GM21447 (cell line): ENCODE results near the gene BATF.
A peak's percentile ranks its signal among the peaks of the same experiment; 100 is the strongest.

Experiments
- ATAC-seq: cut with Tn5 transposase; IDR thresholded peaks from one replicate; pipeline ENCODE4 v1.9.1; 2021; ENCODE audit not compliant: unreplicated experiment

BATF gene

DNA sequence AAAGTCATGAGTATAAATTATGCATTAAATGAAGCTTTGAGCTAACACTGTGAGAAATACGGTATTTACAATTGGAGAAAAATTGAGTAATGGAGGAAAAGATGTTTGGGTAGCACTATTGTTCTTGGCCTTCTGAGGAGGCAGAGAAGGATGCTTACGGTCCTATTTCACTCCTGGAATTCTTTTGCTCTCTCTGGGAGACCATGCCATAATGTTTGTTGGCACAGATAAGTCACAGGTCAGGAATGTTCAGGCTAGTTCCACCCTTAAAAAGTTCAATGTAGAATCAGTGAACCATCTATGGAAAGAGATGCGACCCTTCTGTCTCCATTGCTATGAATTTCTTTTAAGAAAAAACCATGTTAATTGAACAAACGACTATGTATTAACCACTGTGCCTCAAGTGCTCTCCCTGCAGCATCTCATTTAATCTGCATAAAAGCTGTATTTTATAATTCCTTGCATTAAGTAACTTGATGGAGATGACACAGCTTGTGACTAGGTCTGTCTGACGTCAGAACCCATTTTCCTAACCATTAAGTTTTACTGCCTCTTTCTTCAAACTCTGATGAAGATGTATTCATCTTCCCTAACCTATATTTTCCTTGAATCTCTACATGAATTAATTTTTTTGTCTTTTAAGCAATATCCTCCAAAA is 9.5 kb downstream of the BATF start:
- no peak for ATAC-seq

DNA sequence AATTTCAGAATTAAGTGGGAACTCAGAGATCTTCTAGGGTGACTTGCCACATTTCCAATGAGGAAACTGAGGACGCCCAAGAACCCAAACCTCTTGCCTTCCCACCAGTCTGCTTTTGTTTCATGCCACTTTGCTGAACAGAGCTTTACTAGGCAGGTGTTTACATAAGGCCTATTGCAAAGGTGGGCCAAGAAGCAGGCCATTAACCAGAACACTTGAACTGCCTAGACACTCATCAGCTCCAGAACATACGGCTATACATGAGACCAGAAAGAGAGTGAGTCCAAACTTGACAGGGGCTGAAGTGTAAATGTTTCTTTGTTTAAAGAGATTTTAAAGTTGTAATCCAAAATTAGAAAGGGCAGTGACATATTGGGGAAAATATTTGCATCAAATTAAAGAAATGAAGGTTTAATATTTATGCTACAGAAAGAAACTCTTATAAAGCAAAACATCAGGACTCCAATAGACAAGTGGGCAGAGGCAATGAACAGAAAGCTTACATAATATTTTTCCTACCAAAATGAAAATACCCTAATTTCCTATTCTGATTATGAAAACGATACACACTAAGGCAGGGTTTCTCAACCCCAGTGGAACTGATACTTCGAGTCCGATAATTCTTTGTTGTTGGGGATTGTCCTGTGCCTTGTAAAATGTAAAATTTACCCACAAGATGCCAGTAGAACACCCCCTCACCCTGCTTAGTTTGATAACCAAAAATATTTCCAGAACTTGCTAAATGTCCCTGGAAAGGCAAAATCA is 11.7 kb downstream of the BATF start:
- no peak for ATAC-seq

DNA sequence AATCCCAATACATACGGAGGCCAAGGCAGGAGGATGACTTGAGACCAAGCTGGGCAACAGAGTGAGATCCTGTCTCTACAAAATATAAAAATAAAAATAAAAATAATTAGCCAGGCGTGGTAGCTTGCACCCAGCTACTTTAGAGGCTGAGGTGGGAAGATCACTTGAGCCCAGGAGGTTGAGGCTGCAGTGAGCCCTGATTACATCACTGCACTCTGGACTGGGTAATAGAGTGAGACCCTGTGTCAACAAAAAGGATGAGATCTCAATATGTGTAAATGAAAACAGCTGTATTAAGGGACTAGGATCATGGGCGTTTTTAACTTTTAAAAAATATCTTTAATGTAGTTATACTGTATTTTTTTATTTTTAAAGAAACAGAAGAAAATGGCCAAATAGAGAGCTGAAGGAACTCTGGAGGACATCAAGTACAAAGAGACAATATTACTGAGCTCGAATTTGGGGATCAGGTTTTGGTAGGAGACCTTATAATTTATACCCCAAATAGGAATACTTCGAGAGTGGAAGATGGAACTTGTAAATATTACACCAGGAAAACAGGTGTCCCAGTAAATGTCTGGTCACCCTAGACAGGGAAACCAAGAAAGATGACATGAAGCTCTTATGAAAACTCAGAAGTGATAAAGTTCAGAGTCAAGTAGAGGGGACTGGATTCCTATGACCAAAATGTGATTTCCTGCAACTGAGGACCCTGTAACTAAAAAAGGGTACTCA is 13.1 kb downstream of the BATF start:
- ATAC-seq = no peak

DNA sequence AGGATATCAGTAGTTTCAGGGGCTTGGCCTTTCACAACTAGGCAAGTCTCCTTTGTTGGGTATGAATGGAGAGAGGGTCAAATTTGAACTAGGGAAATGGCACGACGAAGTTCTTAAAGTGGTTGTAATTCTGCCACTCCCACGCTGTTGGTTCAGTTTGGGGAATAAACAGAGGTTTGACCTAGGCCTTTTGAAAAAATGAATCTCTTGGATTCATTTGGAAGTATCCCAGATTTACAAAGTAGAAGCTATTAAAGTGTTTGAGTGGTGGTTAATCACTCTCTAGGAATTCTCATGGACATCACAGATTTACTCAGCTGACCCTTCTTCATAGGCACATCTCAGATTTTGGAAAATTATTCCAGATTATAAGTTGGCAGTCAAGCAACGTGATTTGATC is 14.8 kb downstream of the BATF start:
- ATAC-seq = no peak

DNA sequence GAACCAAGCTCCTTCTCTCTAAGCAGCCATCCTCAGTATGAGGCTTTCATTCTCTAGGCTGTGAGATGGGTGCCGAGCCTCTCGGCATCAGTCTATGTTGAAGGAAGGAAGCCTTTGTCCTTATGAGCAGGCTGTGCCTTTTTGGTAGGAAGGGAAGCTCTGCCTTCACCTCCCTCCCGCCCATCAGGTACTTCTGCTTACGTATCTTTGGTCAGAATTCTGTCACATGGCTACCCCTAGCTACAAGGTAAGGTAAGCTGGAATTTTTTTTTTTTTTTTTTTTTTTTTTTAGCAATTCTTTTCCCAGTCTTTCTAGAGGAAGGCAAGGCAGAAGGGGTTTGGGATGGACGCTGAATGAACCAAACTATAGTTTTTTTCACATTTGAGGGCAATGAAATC is 16.9 kb downstream of the BATF start:
- ATAC-seq = no peak

DNA sequence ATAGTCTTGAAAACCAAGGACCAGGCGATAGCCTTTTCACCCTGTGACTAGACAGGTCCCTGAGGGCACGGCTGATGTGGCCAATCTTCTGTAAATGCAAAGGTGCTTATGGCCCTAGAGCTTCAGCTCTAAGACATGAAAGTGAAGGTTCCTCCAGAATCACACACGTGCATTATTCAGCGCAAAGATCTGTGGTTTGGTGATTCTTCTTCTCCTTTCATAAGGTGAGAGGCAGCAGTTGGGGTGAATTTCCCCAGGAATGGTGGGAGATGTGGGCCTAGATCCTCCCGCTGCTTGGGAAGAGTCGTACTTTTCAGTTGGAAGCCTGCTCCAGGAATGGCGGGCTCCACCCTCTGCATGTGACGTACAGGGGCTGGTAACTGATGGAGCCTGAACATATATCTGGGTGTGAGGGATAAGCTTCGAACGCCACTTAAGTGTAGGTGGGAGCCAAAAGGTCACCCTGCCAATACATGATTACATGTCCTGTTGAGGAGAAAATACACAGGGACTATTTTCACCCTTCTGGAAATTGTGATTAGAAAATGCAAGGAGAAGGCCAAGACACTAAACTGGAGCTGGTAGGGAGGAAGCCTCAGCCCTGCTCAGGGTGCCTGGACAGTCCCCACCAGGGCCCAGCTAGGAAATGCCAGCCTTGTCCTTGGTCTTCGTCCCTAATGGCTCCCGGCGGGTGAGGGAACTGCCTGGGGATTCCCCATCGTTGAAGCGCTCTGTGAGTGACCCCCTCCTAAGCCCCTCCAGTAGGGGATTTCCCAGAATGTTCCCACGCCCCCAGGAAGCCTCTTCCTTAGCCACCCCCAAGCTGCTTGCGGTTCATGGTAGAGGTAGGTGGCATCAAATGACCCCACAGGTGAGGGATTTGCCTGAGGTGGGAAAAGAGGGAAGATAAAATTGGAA is 17.6 kb downstream of the BATF start:
- ATAC-seq = peak; percentile 39

DNA sequence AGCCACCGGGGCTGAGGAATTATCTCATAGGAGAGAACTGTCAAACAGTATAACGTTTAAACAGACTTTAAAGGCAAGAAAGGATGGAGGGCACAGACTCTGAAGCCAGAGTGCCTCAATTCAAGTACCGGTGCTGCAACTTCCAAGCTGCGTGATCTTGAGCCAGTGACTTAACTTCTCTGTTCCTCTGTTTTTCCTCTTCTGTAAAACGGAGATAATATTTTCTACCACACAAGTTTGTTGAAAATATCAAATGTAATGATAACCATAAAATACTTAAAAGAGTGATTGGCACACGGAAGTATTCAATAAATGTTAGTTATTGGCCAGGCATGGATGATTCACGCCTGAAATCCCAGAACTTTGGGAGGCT is 18.2 kb downstream of the BATF start:
- no peak for ATAC-seq

DNA sequence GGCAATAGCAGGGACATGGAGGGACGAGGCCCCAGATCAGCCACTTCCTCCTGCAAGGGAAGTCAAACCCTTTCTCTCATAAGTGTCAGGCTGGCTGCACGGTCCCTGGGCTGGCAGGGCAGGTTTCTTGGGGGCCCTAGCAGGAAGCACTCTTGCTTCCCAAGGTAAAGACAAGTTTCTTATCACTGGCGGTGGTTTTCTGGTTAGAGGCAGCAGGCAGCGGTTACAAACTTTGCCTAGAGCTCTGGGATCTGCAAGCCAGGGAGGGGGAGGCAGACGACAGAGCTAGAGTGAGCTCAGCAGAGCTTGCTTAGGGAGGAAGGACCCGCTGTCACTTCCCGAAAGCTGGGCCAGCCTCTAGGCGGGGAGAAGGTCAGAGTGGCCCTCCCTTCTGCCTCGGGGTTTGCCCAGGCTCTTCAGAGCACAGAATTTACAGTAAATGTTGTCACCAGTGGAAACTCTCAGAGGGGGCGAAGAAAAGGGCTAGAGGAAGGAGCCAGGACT is 20.4 kb downstream of the BATF start:
- ATAC-seq = peak; percentile 58

DNA sequence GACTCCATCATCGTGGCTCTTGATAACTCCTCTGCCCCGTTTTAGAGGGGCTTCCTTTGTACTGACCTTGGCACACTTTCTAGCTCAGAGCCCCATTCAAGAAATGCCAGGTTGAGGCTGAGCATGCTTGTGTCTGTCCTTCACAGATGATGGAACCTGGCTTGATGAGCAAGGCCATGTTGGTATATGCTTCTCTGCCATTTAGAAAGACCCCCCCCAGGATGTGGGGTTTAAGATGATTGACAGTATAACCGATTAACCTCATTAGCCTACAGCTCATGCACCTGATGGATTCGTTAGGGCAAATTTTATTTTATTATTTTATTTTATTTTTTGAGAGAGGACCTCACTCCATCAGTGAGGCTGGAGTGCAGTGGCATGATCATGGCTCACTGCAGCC is 21.0 kb downstream of the BATF start:
- ATAC-seq = no peak

DNA sequence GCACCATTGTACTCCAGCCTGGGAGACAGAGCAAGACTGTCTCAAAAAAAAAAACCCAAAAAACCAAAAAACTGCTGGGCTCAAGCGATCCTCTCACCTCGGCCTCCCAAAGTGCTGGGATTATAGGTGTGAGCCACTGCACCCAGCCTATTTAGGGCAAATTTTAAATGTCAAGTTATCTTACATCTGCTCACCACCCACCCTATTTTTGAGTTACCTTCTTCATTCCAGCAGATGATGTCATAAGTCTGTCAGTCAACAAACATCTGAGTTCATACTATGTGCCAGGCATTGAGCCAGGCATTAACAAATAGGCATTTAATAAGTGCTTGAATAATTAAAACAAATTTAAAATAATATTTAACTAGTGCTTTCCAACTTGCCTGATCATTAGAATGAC is 21.5 kb downstream of the BATF start:
- ATAC-seq = no peak

DNA sequence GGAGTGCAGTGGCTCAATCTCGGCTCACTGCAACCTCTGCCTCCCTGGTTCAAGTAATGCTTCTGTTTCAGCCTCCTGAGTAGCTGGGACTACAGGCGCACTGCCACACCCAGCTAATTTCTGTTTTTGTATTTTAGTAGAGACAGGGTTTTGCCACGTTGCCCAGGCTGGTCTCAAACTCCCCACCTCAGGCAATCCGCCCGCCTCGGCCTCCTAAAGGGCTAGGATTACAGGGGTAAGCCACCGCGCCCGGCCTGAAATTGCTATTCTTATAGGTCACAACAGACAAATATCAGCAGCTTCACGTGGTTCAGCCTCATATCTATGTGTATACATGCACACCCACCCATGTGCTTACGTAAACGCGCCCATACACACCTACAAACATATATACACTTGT is 23.6 kb downstream of the BATF start:
- ATAC-seq = no peak

DNA sequence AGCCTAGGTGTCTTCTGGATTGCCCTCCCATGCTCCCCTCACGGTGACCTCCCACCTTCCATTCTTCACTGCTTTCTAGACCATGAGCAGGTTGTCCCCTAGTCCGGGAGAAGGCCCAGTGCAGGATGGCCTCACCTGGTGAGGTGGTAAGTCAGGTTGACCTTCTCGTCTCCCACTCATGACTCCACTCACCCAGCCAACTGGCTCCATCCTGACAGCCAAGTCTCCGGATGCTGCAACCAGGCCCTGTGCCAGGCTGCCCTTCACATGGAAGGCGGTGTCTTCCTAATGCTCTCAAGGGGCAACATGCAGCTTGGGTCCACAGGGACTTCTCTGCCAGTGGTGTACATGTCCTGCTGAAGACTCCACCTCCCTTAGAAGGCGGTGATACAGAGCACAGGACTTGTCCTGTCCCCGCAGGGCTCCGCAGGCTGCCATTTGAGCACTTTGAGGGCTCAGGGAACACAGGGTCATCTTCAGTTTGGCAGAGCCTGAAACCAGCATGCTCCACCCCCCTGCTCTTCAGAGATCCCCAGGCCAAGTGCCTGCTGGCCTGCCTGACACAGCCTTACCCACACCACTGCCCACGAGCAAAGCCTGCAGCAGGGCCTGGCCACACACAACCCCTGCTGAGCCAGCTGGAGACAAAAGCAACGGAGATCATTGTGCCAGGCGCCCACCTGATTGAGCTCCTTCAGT is 25.4 kb downstream of the BATF start:
- no peak for ATAC-seq

DNA sequence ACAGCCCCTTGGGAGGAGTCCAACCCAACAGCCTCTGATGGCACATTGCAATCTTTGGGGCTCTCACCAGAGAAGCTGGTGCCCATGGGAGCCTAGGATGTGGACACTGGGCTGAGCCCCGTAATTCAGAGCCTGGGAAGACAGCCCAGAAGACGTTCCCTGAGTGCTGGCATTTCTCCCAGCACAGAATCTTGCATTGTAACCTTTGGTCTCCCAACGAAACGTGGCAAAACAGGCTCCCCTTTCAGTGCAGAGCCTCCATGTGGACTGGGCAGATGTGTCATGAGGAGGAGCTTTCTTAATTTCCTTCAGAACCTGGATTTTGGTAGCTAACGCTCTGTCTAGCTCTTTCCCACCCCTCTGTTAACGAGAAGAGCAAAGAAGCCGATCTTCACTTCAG is 26.3 kb downstream of the BATF start:
- ATAC-seq = no peak

DNA sequence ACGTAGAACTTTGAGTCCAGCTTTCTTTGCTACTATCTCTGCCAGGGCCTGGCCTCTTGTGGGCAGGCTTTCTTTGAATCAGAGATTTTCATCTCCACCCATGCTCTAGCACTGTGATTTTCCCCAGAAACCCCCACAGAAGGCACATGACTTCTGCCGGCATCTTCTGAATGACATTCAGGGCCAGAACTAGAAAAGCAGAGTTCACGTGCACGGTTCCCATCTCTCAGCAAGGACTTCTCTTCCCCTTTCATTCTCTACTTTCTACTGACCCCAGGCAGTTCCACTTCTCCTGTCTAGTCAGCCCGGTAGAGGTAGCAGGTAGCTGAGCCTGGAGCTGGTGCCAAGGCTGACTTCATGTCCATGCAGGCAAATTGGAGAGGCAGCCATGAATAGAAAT is 26.9 kb downstream of the BATF start:
- ATAC-seq = no peak

DNA sequence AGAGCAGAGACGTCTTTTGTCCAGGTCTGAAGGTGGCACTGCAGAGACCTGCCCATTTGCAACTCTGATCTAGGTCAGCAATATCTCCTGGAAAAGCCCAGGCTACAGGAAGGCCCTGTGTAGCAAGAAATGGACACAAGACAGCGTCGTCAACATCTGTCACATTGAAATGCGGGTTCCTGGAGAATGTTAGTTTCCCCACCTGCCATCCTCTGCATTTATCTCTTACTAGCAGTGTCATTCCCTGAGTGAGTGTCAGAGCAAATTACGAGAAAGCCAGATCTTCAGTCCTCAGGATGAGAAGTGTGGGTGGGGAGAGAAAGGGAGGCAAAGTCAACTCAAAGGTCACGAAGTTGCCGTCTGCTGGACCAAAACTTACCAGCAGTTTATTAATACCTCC is 28.8 kb downstream of the BATF start:
- no peak for ATAC-seq

DNA sequence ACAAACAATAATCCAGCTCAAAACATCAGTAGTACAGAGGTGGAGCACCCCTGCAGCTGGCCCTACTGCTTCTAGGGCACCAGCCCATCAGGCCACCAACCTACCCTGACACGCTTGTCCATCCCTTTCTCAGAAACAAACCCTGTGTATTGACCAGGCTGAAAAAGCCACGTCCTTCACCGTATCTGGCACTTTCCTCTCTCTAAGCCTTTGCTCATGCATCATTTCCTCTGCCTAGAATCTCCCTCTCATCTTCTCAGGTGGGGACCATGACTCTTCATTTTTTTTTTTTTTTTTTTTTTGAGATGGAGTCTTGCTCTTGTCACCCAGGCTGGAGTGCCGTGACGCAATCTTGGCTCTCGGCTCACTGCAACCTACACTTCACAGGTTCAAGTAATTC is 30.9 kb downstream of the BATF start:
- ATAC-seq = no peak

DNA sequence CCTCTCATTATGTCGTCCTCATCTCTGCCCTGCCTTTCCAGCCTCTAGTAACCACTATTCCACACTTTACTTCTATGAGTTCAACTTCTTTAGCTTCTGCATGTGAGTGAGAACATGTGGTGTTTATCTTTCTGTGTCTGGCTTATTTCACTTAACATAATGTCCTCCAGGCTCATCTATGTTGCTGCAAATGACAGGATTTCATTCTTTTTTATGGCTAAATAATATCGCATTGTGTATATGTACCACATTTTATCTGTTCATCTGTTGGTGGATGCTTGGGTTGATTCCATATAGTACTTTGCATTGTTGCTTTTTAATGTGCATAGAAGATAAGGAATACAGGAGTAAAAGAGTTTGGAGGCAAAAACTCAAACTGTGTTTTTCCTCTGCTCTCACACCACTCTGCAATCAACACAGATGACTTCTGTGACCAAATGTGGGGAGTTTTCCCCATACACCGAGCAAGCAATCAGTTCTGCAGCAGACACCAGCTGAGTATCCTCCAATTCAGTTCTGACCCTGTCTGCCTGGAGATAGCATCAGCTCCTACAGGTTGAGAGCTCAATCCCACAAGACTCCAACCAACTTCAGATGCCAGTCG is 31.6 kb downstream of the BATF start:
- no peak for ATAC-seq

DNA sequence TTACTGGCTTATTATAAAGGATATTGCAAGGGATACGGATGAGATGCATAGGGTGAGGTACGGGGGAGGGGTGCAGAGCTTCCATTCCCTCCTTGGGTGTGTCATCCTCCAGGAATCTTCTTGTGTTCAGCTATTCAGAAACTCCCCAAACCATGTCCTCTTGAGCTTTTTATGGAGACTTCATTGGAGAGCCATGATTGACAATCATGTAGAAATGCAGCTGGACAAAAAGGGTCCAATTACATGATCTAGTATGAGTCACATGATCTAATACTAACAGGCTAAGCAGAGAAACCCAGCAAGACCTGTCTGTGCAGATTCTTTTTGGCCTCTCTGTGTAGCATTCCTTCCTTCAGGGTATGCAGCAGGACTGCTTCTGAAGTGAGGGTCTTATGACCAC is 32.2 kb downstream of the BATF start:
- ATAC-seq = no peak

DNA sequence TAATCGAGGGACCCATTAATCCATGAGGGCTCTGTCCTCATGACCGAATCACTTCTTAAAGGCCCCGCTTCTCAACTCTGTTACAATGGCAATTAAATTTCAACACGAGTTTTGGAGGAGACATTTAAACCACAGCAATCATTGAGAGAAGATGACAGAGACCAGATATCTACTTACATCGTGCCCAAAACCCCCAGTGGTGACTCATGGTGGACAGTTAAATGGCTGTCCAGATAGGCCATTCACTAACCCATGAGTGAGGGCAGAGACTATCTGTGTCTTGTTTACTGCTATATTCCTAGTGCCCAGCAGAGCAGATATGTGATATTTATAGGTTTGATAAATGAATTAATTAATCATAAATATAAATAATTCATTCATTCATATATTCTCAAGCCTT is 36.2 kb downstream of the BATF start:
- ATAC-seq = no peak

DNA sequence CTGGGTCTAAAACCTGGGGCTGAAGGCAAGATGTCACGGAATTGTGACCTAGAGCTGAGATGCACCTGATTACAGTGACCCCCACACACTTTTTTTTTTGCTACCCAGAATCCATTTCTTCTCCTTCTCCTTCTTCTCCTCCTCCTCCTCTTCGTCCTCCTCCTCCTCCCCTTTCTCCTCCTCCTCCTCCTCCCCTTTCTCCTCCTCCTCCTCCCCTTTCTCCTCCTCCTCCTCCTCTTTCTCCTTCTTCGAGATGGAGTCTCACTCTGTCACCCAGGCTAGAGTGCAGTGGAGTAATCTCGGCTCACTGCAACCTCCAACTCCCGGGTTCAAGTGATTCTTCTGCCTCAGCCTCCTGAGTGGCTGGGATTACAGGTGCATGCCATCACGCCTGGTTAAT is 36.8 kb downstream of the BATF start:
- no peak for ATAC-seq
